HG03469 (cell line): Measurements from ENCODE around the gene SYNDIG1.

ENCODE experiments used
- ATAC-seq: cut with Tn5 transposase; IDR thresholded peaks from one replicate; pipeline ENCODE4 v1.9.1; 2021; ENCODE audit warnings: mild to moderate bottlenecking, moderate library complexity, moderate number of reproducible peaks; ENCODE audit not compliant: unreplicated experiment

SYNDIG1 gene

DNA sequence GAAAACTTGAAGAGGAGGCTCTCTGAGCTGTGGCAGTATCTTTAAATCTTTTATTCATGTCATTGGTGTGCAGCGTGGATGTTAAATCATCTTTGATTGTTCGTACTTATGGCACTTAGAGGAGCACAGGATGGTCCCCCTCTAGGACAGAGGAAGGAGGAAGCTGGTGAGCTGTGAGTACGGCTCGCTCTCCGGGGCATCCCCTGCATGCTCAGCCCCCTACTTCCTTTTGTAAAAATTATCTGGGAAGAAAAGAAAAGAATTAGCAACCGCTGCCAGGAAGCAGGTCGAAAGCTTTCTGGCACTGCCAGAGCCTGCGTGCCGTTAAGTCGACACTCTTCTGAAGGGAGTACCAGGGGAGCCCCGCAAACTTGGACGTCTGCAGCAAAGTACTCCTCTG, 158.5 kb downstream of the SYNDIG1 start:
- ATAC-seq: no peak

DNA sequence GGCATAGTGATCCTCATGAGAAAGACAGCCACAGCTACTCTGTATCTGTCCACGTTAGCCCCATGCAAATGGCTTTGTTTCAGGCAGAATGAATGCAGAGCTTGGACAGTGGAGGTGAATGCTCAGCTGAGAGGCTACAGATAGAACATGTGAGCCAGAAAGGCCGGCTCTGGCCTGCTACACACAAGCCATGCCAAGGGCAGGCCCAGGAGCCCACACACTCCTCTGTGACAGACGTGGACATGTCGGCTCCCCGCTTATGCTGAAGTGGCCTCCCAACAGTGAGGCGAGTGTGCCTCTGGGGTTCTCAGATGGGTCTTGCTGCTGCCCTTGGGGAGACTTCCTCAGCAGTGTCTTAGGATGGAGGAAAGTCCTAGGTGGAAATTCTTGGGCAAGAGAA, 159.6 kb downstream of the SYNDIG1 start:
- ATAC-seq: no peak

DNA sequence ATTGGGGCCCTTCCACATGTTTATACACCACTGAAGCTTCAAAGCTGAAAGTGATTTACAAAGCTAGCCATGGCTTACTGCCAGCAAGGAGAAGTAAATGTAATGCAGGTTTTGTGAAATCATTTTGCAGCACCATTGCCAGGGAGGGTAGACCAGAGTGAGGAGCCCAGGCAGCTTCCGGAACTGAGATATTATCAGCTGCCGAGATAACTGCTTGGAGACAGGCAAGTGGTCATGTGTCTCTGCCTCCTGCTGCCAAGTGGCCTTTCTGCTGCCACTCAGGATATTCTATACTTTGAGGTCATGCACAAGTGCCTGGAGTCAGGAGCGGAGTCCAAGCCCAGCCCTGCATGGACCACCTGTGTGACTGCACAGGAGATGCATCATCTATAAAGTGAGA, 160.2 kb downstream of the SYNDIG1 start:
- ATAC-seq: no peak

DNA sequence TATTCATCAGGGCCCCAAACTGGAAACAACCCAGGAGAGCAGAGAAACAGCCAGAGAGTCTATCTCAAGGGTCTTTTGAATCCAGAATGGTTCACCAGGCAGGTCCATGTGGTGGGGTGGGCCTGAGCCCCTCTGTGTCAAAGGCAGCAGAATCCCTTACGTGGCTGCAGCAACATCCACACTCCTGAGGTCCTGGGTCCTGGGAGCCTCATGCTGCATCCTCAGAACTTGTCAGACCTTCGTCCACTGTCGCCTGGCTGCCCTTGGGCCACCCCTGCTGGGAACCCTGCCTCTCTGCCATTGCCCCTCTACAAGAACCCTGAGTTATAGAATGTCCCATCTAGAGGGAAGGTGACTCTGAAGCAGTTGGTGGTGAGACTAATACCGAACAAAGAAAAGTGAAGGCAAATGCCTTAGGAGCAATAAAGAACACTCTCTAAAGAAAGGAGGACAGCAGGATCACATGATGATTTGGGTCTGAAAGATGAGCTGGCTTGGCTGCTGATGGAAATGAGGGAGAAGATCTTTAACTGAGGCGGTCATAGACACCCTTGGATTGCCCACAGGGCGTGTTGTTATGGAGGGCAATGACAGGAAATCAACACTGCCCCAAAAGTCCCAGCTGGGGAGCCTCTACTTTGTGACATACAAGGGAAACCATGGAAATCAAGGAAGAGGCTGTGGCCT, 161.2 kb downstream of the SYNDIG1 start:
- no peak for ATAC-seq

DNA sequence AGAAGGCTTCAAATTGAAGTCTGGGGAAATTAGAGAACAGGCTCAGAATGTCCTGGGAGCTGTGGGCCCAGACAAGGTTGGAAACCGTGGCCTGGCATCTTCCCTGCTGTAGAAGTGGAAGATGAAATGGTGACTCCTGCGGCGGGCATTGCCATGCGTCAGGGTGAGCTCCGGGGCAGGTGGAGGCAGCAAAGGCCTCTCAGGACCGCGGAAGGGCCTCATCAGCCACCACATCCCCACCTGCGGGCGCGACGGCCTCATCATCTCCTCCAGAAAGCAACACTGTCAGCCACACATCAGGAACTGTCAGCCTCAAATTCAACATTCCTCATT, 161.7 kb downstream of the SYNDIG1 start:
- ATAC-seq: no peak

DNA sequence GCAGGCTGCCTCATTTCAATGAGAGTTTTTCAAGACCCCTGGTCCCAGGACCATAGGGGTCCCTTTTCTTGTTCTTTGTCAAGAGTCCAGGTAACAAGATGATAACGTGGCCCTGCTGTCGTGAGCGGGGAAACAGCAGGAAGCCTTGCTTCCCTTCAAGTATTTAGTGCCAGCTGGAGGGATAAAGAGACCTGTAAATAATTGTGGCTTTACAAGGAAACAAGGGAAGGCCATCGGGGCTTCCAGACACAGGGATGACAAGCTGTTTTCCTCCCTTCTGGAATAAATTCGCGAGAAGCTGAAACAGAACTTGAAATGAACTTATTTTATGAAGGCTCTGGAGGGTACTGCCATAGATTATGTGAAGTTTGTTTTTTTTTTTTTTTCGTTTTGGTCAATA, 163.2 kb downstream of the SYNDIG1 start:
- ATAC-seq: no peak

DNA sequence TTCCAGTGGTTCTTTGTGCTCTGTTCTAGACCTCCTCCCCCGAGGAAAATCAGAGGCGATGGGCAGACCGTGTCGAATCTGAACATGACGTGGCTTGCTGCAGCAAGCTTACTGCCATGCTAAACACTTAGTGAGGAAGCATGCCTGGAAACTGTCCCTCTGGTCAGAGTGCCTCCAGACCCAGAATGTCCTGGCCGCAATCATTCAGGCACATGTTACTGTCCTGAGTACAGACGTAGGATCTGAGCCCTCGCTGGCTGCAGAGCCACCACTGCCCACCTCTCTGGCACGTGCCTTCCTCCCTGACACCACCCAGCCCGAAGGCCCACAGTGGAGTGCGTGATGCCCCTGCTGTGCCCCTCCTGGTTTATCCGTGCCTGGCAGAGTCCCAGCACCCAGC, 163.6 kb downstream of the SYNDIG1 start:
- ATAC-seq: no peak

DNA sequence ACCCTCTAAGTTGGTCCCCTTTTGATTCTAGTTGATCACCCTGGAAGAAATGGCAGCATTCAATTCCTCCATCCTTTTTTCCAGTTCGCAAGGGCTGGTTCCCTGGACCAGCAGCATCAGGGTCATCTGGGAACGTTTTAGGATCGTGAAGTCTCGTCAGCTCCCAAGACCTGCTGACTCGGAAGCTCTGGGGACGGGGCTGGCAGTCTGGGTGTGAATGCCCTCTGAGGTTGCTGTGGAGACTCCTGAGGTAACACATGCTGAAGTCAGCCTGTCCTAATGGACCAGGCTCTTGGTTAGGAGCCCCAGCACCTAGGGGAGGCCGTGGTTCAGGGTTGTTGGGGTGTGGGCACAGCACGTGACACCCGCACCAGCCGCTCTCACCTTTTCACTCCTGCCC, 164.1 kb downstream of the SYNDIG1 start:
- no peak for ATAC-seq

DNA sequence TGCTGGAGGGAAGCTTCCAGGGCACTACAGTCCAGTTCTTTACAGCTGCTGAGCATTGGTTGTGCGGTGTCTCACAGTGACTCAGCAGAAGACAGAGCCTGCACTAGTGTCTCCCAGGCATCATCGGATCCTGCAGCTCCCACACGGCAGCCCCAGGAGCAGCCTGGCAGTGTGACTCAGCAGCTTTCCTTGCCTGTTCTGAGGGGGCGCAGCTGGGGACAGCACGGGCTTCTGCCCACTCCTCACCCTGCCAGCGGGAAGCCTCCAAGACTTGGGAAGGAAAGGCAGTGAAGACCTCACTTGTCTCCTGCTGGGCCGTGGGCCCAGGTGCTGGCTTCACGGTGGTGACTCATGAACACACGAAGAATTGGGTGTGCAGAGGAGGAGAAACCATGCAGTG, 165.4 kb downstream of the SYNDIG1 start:
- no peak for ATAC-seq

DNA sequence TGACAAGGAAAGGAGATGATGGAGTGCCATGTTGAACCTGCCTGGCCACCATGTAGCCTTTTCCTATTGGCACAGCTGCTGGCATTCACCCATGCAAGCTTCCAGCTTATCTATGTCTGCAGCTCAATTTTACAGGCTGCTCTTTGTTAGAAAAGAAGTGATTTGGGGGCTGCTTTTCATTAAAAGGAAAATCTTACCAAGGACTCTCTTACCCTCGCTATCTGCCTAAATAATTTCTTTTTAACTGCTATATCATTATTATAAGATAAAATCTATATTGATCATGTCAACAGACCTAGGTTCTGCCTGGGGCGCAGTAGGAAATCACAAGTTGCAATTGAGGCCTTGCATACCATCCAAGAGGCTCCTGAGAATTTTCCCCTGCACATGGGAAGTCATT, 167.2 kb downstream of the SYNDIG1 start:
- no peak for ATAC-seq

DNA sequence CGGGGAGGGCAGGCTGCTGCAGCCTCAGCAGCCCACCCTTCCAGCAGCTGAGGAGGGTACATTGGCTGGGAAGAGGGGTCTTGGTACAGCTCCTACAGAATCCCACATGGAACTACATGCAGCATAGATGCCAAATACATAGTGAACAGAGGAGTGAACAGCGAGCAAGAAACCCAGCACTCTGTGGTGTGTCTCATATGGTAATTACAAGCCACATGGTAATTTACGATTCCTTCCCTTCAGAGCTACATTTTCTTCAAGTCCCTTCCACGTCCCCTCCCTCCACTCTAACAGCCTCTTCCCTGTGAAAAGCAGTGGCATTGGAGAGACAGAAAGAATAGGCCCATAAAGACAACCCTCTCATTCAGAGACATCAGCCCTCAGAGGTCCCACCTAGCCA, 167.7 kb downstream of the SYNDIG1 start:
- no peak for ATAC-seq

DNA sequence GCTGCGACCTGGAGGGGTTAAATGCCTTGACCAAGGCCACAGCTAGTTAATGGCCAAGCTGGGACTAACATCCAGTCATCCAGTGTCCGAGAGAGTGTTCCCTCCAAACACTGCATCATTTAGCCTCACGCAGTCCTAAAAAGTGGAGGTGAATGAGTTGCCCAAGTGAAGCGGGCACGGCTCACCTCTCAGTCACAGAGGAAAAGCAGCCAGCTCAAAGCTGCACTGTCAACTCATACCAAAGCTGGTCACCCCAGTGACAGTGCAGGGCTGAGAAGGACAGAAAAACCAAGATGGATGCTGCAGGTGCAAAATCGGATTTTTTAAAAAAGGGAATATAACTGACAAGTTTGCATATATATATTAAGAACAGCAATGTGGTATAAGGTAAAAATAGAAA, 168.5 kb downstream of the SYNDIG1 start:
- ATAC-seq: no peak

DNA sequence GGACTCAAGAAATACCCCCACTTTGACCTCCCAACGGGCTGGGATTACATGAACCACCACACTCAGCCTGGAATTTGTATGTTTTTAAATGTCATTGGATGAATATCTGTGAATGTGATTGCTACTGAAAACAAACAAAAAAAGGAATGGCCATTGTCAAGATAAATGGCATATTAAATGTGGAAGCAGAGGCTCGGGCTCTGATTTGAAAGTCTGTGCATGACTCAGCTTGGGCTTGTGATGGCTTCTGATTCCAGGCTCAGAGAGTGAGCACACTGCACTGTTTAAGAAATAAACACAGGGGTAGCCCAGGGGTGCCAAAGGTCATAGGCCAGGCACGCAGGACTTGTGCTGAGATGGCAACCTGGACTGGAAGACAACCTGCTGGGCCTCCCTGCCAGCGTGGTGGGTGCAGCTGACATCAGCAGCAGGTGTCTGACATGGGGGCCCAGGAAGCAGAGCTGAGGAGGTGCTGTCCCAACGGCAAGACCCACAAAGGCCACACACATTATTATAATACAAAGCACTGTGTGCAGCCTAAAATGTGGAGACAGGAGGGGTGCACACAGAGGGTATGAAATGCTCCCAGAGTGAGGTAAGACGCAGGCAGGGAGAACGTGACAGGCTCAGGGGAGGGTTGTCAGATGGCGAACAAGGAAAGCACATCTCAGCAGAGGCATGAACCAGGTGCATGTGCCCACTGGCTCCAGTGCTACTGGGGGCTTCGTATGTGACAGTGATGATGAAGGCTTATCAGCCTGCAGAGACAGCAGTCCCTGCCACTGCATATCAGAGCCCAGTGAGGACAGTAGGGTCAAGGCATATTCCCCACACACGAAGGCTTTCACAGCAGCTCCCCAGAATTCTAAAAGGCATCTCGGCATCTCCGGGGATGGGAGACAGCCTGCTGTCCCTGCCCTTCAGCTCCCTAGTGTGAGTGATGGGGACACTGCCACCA, 169.4 kb downstream of the SYNDIG1 start:
- ATAC-seq: no peak

DNA sequence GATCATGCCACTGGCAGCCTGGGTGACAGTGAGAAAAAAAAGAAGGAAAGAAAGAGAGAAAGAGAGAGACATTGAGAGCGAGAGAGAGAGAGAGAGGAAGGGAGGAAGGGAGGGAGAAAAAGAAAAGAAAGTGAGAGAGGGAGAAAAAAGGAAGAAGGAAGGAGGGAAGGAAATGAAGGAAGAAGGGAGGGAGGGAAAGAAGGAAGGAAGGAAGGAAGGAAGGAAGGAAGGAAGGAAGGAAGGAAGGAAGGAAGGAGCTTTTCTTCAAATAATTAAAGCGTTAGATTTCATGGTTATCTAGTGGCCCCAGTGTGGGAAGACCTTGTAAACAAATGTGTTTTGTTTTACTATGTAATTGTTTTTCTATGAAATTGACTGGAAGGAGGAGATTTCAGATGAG, 170.8 kb downstream of the SYNDIG1 start:
- ATAC-seq: no peak

DNA sequence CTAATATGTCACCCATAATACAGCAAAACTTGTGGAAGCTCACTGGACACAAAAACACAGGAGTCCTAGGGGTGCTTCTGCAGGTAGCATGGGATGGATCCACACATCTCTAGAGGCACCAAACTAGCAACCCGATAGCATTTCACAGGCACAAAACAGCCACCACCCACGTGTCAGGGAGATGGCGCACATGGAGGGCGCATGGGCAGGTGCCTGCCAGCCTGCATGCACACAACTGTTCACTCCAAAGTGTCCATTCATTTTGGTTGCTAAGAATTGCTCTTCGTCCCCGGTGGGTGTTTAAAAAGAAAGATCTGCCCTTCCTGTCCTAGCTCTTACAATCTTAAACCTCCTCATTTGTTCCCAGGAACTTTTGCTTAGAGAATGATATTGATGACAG, 171.3 kb downstream of the SYNDIG1 start:
- no peak for ATAC-seq

DNA sequence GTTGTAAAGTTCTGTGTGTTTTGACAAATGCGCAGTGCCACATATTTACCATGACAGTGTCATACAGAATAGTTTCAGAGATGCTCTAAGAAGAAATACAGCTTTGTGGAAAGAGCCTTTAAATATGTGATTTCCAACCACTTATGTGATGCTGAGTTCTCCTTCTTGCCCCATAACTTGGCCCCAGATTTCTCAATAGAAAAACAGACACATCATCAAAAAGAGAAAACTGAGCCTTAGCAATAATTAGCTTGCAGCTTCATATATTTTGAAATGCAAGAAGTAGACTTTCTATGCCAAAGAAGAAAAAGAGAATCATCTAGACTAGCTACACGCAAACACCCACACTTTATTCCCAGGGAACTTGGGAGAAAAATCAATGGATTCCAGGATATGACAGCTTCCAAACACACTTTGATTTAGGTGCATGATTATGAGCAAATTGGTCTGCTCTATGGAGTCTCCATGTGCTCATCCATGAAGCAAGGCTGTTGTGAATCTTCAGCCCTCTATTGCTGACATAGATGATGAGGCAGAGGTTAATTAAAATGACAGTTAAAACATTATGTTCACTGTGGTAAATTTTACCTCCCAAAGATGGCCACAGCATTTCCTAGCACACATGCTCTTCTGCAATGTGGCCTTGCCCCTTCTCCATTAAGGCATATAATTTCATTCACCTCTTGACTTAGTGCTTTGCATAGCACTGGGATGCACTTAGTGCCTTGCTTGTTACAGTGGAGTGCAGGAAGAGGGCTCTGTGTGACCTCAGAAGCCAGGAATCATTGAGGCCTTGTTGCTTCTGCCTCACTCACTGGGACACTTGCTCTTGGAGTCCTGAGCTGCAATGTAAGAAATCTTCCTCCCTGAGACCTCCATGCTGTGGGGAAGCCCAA, 174.6 kb downstream of the SYNDIG1 start:
- no peak for ATAC-seq

DNA sequence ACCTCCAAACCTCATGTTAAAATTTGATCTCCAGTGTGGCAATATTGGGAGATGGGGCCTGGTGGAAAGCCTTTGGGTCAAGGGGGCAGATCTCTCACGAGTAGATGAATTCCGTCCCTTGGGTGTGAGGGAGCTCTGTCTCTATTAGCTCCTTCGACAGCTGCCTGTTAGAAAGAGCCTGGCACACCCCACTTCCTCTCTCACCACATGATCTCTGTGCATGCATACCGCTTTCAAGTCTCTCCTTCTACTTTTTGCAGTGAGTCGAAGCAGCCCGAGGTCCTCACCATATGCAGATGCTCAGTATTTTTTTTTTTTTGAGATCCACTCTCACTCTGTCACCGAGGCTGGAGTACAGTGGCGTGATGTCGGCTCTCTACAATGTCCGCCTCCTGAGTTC, 176.9 kb downstream of the SYNDIG1 start:
- ATAC-seq: no peak

DNA sequence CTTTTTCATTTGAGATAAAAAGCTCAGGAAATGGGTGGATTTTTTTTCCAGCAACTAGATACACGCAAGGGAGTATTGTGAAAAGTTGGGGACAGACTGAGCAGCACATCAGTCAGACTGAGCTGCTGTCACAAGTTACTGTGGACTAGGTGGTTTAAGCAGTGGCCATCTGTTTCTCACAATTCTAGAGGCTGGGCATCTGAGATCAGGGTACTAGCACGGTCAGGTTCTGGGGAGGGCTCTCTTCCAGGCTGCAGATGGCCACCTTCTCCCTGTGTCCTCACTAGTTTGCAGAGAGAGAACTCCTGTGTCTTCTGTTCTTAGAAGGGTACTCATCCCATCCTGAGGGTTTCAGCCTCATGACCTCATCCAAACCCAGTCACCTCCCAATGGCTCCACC, 178.3 kb downstream of the SYNDIG1 start:
- no peak for ATAC-seq

DNA sequence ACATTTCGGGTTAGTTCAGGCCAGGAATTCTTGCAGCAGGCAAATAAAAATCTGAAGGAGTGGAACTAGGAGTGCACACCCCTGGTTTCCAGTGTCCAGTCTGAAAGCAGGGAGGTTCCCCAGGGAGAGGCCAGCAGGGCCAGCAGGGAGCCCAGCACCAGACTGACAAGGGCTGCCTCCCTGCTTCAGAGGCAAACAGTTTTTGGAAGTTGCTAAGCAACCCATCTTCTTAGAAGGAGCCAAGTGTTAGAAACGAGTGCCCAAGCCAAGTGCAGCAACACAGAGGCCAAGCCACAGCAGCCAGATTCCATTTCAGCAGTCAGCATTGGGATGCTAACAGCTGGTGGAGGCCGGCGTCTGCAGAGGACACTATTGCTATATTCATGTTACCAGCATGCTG, 179.1 kb downstream of the SYNDIG1 start:
- ATAC-seq: no peak

DNA sequence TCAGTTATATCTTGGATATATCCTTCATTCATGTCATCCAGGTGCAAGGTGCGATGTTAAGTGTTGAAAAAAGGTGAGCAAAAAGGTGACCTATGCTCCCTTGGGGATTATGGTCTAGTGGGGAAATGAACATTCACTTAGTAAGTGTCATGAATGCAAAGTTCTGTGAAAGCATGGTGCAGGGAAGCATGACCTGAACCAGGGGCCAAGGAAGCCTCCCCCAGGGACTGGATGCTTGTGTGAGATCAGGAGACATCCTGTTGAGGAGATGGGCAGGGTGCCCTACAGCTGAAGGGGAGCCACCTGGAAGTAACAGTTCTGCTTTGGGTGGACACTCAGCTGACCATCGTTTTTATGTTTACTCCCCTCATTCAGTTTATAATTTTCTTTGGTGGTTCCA, 179.5 kb downstream of the SYNDIG1 start:
- no peak for ATAC-seq

DNA sequence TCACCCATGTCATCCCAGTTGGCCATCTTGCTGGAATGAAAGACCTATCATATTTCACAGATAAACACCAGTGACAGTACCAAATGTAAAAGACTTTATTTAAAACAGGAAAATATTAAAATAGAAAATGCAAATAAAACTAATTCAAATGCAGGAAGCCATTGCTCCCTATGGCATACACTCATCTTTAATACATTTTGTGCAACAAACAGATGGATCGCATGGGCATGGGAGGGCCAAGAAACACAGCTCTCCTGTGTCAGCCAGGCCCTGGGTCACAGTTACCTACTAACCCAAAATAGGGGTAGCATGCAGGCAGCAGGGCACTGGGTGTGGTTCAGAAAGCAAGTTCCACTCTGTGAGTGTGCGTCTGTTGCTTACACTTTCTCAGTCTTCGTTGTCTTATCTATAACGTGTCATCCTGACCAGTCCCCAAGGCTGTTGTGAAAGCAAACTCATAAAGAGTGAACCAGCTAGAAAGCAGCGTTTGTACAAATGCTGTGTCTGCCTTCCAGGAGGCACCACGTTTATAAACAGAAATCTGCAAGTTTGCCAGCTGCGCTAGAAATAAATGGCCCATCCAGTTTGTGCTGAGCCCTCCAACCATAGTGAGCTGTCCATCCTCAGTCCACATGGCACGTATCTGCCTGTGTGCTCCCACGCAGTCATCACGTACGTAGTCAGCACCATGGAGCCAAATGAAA, 180.5 kb downstream of the SYNDIG1 start:
- no peak for ATAC-seq
